Camera-type eye (tissue), 1 donor: ENCODE results near the gene TEX54. TPM values are rescaled to one million over a fixed set of nuclear protein-coding genes. Genes with fewer than 3 reads are reported as not detected.

Experiments used
- total RNA-seq: library from RNA; depleted of rRNA; stranded (reverse); fragments of >200 nt; gene quantifications from one replicate; pipeline ENCODE4 v1.2.3, GENCODE V29; 2014

TEX54 gene
- not detected for total RNA-seq

DNA sequence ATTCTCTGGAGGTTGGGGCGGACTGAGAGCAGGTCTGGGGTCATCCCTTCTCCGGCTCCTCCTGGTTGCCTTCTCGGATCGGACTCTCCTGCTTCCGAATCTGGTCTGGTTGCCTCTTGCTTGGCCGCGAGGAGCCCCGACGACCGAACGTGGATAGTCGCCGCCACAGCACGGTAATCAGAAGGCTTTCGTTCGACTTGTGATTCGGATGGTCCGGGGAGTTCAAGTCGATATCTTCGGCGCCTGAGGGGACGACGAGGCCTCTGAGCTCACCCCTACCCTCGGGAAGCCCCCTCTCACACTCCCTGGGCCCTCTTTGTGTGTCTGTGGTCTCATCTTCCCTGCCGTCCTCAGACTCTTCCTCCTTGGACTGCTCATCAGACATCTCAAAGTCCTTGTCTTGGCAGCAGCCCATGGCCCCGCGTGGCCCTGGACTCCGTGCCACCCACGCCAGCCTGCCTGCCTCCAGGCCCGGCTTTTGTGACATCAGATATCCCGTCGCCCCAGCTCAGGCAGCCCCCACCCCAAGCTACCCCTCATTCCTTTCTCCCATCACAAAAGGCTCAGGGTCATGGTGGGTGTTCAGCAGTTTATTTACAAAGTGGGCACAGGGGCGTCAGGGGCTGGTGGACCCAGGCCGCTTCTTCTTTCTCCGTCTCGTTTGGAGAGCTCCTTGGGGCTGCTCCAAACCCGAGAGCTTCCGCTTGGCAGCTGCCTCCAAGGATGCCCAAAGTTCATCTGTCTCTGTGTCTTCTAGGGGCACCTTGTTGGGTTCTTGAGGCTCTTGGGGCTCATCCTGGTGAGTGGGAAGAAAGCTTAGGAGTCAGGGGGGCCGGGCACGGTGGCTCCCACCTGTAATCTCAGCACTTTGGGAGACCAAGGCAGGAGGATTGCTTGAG lies at the start of gene TEX54:
Gene TEX54, minus strand, starts transcription at position 506 of the 899 bp plus-strand sequence.

DNA sequence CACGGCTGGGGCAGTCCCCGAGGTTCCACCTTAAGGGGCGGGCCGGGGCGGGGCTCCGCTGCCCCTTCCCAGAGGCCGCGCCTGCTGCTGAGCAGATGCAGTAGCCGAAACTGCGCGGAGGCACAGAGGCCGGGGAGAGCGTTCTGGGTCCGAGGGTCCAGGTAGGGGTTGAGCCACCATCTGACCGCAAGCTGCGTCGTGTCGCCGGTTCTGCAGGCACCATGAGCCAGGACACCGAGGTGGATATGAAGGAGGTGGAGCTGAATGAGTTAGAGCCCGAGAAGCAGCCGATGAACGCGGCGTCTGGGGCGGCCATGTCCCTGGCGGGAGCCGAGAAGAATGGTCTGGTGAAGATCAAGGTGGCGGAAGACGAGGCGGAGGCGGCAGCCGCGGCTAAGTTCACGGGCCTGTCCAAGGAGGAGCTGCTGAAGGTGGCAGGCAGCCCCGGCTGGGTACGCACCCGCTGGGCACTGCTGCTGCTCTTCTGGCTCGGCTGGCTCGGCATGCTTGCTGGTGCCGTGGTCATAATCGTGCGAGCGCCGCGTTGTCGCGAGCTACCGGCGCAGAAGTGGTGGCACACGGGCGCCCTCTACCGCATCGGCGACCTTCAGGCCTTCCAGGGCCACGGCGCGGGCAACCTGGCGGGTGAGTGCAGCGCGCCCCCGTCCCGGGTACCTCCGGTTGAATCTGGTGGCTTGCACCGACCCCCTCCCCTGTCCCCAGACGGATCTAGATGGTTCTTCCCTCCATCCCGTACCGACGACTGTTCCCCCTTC lies 48.4 kb upstream of the TEX54 start, which contains the start of gene SLC3A2:
Gene SLC3A2, plus strand, starts transcription at position 94 of the 776 bp plus-strand sequence. Its CDS starts 128 bp downstream, at position 222.

DNA sequence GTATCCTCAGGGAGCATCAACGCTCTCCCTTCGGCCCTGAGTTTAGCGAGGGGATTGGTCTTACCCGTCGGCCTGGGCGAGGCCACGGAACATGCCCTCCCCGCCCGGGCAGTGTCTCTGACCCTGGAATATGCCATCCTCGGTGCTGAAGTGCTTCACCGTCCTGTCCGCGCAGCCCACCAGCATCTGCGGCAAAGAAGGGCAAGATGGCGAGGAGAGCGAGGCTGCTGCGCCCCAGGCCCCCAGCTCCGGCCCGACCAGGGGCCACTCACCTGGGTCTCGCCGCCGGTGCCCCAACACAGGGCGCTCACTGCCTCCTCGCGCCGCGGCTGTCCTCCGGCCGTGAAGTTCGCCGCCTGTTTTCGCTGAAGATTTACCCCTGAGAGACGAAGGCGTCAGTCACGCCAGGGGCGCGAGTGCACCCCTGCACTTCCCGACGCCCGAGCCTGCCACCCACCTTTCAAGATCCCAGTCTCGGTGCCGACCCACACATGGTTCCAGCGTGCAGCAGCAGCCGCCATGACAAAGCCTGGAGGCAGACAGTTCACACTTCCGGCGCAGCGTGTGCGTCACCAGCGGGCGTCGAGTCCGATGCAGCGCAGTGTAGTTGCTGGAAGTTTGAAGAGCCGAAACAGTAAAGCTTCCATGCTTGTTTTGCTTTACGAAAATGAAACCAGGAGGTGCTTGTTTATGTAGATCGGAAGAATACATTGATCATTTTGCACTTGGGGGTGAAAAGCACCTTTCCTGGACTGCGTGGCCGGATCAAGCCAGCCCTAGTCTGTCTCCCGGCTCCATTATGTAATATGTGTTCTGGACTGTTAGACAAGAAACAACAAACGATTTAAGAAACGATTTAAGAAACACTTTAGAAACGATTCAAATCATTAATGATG lies 6.7 kb upstream of the TEX54 start, which contains the start of gene WDR74:
Gene WDR74, minus strand, starts transcription at position 541 of the 896 bp plus-strand sequence. Its CDS starts 20 bp downstream, at position 521.

DNA sequence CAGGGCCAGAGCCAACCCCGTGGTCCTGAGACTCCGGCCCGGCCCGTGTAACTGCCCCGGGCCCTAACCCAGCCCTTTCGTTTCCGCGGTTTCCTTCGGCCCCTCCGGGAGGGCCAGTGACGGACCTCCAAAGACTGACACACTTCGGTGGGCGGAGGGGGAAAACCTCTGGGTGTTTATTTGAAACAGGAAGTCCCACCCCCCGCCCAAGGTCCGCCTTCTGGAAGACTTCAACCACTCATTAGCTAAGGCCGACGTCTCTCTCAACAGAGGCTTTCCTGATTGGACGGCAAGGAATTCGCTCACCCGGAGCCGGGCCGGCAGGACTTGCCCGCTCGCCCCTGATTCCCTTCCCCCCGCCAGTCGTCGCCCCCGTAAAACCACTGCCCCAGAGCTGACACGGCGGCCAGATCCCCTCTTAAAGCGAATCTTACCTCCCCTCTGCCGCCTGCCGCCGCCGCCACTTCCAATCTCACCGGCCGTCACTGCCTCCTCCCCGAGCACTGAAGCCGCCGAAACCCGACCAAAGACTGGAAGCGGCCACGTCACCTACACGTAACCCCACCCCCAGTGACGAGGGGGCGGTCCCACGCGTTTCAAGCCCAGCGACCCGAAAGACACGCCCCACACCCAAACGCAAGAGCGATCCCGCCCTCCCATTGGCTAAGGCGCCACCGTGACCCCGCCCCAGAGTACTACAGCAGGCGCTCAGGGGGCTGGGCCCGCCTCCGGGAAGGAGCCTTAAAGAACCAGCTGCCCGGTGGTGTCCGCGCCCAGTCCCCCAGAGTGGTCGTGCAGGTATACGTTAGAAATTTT lies 913 bp downstream of the TEX54 start, which contains the start of gene STX5:
Gene STX5, minus strand, starts transcription at position 532 of the 816 bp plus-strand sequence. CDS start 808 bp downstream, outside the sequence.

DNA sequence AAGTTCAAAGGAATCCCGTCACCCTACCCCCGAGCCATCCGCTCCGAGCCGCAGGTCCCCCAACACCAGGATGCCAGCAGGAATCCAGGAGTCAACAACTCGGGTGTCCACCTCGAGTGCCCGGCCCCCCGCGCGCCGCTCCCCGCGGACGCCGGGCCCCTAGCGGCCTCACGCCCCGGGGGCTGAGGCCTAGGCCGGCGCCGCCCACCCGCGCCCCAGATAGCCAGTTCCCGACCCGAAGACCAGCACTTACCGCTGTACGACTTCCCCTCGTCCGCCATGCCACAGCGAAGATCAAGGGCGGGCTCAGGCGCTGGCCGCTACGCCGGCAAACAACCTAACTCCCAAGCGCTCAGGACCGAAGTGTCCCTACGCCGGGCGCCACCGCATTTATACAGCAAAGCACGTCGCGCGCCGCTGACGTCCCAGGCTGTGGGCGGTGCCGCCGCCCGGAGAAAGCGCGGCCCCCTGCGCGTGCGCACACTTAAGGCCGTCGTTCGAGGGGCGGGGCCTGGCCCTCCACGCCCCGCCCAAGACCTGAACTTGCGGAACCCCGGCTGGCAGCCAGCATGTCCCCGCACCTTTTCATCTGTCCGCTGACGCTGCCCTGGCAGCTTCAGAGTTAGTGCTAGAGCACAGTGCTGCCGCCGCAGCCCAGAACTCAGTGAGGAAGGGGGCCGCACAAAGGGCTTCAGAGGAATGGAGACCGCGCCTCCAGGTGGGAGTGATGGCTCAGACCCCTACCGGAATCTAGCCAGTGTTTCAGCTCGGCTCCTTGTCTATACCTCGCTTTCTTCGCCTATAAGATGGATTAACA lies 27.4 kb downstream of the TEX54 start, which contains the start of gene NXF1:
Gene NXF1, minus strand, starts transcription at position 365 of the 817 bp plus-strand sequence. Its CDS starts 84 bp downstream, at position 281.

DNA sequence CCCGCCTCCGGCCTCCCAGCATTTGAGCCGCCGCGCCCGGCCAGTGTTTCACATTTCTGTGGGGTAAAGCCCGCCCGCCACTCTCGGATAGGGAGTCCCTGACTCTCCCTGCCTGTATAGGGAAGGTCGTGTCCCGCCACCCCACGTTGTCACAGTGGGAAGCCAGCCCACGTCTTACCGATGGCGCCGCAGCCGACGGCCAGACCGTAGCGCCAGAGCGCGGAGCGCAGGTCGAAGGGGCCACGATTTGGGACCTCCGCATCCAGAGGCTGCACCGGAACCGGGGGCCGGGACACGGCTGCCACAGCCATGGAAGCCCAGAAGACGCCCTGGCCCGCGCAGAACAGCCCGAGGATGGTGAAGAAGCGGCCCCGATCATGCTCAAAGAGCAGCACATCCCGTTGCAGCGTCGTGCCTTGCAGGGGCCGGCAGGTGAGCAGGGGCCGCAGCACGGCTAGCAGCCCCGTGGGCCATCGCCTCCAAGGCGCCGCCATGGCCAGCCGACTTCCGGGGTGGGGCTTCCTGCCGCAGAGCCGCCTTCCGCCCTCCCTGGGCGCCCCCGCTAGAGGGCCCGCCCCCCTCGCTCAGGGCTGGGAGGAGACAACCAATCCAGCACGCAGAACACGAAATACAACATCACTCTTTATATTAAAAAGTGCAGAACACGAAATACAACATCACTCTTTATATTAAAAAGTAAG lies 41.0 kb downstream of the TEX54 start, which contains the start of gene TMEM223:
Gene TMEM223, minus strand, starts transcription at position 506 of the 701 bp plus-strand sequence. Its CDS starts 12 bp downstream, at position 494.

DNA sequence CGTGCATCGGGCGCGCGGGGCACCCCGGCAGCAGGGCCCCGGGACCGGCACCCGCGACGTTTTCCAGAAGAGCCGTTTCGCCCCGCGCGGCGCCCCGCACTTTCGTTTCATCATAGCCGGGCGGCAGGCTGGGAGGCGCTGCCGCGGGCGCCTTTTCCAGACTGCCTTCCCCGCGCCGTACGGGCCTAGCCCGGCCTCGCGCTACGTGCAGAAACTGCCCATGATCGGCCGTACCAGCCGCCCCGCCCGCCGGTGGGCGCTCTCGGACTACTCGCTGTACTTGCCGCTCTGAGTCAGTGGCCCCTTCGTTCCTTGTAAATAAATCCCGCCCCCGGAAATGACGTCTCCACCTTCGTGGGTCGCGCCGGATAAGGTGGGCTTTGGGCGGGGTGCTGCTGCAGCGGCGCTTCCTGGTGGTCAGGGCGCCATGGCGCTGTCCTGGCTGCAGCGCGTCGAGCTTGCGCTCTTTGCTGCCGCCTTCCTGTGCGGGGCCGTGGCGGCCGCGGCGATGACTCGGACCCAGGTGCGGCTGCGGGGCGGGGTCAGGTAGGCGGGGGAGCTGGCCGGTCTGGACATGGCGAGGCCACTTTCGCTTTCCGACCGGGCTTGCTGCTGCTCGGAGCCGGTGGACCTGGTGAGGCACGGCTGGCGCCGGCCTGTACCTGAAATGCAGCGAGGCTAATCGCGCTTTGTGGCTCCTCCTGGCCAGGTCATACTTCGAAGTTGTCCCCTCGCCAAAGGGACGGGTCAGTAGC lies 45.5 kb downstream of the TEX54 start, which contains the start of gene TMEM179B:
Gene TMEM179B, plus strand, starts transcription at position 398 of the 755 bp plus-strand sequence. Its CDS starts 30 bp downstream, at position 428.

Other genes starting within 250 kb of the TEX54 start
- 13.4 TPM for gene TUT1, start 241.3 kb downstream of the TEX54 start, total RNA-seq
- gene MTA2, start 231.0 kb downstream of the TEX54 start, total RNA-seq: 81.5 TPM
- 43.8 TPM for gene EML3, start 220.1 kb downstream of the TEX54 start, total RNA-seq
- gene ROM1, start 219.6 kb downstream of the TEX54 start, total RNA-seq: 86.4 TPM
- gene B3GAT3, start 210.9 kb downstream of the TEX54 start, total RNA-seq: 36.8 TPM
- 175 TPM for gene GANAB, start 186.2 kb downstream of the TEX54 start, total RNA-seq
- gene INTS5, start 179.5 kb downstream of the TEX54 start, total RNA-seq: 22.4 TPM
- 29.7 TPM for gene C11orf98, start 167.6 kb downstream of the TEX54 start, total RNA-seq
- gene CSKMT, start 167.5 kb downstream of the TEX54 start, total RNA-seq: 4.7 TPM
- gene UQCC3, start 161.2 kb downstream of the TEX54 start, total RNA-seq: 6.5 TPM
- gene LBHD1, start 160.6 kb downstream of the TEX54 start, total RNA-seq: 6.0 TPM
- 88.9 TPM for gene UBXN1, start 153.8 kb downstream of the TEX54 start, total RNA-seq
- gene LRRN4CL, start 143.3 kb downstream of the TEX54 start, total RNA-seq: 12.4 TPM
- 44.1 TPM for gene BSCL2, start 125.4 kb downstream of the TEX54 start, total RNA-seq
- gene GNG3, start 125.2 kb downstream of the TEX54 start, total RNA-seq: 3.0 TPM
- 27.4 TPM for gene HNRNPUL2, start 105.4 kb downstream of the TEX54 start, total RNA-seq
- gene TTC9C, start 104.4 kb downstream of the TEX54 start, total RNA-seq: 19.2 TPM
- gene ZBTB3, start 78.7 kb downstream of the TEX54 start, total RNA-seq: 15.2 TPM
- gene POLR2G, start 71.3 kb downstream of the TEX54 start, total RNA-seq: 58.8 TPM
- gene TAF6L, start 61.4 kb downstream of the TEX54 start, total RNA-seq: 20.5 TPM
- 20.0 TPM for gene TMEM179B, start 45.4 kb downstream of the TEX54 start, total RNA-seq
- gene TMEM223, start 40.8 kb downstream of the TEX54 start, total RNA-seq: 19.8 TPM
- gene NXF1, start 27.4 kb downstream of the TEX54 start, total RNA-seq: 67.8 TPM
- gene STX5, start 790 bp downstream of the TEX54 start, total RNA-seq: 38.0 TPM
- gene WDR74, start 6.7 kb upstream of the TEX54 start, total RNA-seq: 25.9 TPM
- 115 TPM for gene SLC3A2, start 48.1 kb upstream of the TEX54 start, total RNA-seq
- gene CHRM1, start 88.5 kb upstream of the TEX54 start, total RNA-seq: 0.71 TPM
- 0.88 TPM for gene SLC22A6, start 152.1 kb upstream of the TEX54 start, total RNA-seq
- gene SLC22A8, start 183.0 kb upstream of the TEX54 start, total RNA-seq: 8.5 TPM